CD4-positive, alpha-beta T cell treated with Interleukin-12 subunit alpha and Interleukin-12 subunit beta, for 1 hour (primary cell): ENCODE data around the gene SLC52A1.
A peak's percentile ranks its signal among the peaks of the same experiment; 100 is the strongest.
"Not testable (repeated sequence)": the region's sequence is repeated elsewhere in the genome, so short reads cannot be mapped to it uniquely, and the experiment has no call there.

ENCODE experiments used
- DNase-seq: peaks from one replicate; pipeline ENCODE4 v3.0.0-alpha.2; 2020

Gene SLC52A1

GRCh38 chr17:5035315-5035714, at the start of gene SLC52A1:
TSS of gene SLC52A1 (minus strand) at chr17:5035426. CDS start at chr17:5034606, 820 bp downstream.
- no peak for DNase-seq

DNA sequence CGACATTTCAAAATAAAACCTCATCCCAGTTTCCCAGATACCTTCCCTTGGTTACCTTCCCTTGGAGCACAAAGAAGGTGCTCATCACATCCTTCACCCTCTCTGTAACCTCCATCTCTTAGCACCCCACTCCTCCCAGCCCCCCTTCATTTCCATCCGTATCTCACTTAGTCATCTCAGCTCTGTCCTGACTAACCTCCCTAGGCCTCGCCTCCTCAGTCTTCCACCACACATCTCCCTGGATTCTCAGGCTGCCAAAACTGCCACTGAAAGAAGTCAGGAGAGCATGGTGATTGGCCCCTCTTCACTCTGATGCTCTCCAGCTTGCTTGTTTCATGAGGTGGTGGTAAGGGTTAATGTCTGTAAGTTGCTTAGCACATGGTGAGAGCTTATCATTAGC, 45.4 kb upstream of the SLC52A1 start:
- no peak for DNase-seq

GRCh38 chr17:5078106-5079028, 43.1 kb upstream of the SLC52A1 start, which contains the start of gene ZFP3:
TSS of gene ZFP3 (plus strand) at chr17:5078467. CDS start at chr17:5091505, 13,038 bp downstream.
- DNase-seq: peak; percentile 81

DNA sequence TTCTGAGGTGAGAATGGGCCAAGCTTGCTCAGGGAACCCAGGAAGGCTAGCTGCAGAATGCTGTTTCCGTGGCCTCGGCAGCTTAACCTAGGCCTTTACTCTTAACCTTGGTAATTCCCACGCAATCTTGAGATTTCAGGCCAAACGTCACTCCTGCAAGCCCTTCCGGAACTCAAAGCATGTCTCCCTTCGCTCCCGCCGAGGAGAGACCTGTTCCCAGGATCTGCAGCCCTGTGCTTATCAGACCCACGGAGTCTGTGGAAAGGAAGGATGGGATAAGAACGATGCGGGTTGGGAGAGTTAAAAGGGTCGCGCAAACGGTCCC, 42.5 kb upstream of the SLC52A1 start:
- DNase-seq: no peak

DNA sequence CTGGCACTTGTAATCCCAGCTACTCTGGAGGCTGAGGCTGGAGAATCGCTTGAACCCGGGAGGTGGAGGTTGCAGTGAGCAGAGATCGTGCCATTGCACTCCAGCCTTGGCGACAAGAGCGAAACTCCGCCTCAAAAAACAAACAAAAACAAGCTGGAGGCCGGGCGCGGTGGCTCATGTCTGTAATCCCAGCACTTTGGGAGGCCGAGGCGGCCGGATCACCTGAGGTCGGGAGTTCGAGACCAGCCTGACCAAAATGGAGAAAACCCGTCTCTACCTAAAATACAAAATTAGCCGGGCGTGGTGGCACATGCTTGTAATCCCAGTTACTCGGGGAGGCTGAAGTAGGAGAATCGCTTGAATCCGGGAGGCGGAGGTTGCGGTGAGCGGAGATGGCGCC, 42.0 kb upstream of the SLC52A1 start:
- not testable (repeated sequence) for DNase-seq

DNA sequence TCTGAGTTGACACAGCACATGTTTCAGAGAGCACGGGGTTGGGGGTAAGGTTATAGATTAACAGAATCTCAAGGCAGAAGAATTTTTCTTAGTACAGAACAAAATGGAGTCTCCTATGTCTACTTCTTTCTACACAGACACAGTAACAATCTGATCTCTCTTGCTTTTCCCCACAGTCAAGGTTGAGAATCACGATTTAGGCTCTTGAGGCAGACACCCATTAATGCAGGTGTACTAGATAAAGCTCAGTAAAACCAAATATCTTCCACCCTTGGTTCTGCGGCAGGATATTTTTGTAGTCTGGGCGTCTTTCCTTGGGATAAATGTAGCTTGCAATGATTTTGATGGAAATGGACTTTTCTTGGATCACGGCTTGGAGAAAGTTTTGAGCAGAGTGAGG, 40.2 kb upstream of the SLC52A1 start:
- DNase-seq: not testable (repeated sequence)

- no peak for DNase-seq
Measured at GRCh38 chr17:5069724-5070123, 34.5 kb upstream of the SLC52A1 start.

- DNase-seq: no peak
Measured at GRCh38 chr17:5068236-5068635, 33.0 kb upstream of the SLC52A1 start.

DNA sequence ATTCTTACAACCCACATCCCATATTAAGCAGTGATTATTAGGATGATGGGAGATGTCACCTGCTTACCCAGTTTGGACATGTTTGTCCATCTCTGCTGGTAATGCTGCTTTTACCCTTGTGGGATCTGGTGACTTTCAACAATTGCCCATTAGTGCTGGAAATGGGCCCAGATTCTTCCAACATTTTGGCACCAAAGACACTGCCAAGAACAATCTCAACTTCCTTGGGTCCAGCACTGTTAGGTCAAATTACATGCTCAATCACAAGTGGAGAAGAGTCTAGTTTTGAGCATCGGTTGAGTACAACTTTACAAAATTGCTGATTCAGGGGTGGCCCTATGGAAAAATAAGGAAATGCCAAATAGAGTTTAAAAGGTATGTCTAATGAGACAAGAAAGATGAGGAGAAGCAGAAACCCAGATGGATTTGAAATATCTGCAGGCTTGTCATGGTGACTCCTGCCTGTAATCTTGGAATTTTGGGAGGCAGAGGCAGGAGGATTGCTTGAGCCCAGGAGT, 30.1 kb upstream of the SLC52A1 start:
- no peak for DNase-seq

DNA sequence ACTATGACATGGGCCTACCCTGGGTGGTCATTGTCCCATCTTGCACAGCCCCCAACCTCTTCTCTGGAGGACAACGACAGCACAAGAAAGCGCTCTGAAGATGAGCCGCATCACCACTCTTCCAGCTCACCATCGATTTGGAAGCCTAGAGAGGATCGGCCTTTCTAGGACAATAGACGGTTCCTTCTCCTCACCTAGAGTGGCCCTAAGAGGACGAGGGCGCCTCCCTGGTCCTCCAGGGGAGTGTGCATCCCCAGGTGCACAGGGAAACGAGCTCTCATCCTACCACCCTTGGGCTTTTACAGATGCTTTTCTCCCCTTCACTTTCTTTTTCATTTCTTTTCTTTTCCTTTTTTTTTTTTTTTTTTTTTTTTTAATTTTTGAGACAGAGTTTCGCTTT, 20.3 kb upstream of the SLC52A1 start:
- no peak for DNase-seq

DNA sequence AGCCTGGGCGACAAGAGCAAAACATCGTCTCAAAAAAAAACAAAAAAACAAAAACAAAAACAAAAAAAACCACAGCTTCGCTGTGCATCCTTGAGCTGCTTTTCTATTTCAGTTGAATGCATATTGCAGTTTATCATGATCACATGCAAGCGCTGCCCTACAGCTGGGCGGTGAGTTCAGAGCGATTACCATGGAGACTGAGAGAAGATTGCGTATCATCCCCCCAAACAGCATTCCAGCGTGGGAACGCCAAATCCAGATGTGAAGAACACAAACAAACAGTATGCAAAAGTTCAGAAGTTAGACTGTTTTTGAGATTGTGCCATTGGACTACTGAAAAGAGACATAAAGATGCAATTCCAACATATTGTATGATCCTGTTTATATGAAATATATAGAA, 15.1 kb upstream of the SLC52A1 start:
- DNase-seq: no peak

GRCh38 chr17:5049314-5049841, 14.2 kb upstream of the SLC52A1 start:
- peak; percentile 85 for DNase-seq

GRCh38 chr17:5047446-5047845, 12.2 kb upstream of the SLC52A1 start:
- DNase-seq: no peak

DNA sequence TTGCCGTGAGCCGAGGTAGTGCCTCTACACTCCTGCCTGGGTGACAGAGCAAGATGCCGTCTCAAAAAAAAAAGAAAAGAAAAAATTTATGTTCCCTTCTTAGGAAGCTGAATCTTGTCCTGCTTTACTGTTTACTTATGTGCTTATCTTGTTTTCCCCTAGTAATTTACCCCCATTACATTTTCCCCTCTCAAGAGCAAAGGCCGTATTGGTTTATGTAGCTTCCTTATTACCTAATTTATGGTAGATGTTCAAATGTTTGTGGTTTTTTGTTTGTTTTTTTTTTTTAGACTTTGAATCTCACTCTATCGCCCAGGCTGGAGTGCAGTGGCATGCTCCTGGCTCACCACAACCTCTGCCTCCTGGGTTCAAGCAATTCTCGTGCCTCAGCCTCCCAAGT, 10.3 kb upstream of the SLC52A1 start:
- no peak for DNase-seq

DNA sequence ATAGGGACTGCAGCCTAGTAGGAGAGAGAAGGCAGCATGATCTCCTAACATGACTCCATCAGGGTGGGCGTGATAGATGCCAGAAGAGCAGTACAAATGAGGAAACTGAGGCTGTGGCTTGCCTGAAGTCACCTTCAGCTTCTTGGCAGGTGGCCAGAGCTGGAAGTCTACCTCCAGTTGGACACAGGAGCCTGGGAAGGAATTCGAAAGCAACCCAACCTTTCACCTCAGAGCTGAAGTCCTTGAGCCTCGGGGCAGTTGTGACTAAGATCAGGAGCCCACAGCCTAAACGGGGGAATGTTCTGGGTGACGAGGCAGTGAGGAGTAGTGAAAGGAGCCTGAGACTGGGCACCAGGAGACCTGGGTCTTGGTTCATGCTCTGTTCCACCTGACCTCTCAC, 9.4 kb upstream of the SLC52A1 start:
- no peak for DNase-seq

GRCh38 chr17:5043524-5043923, 8.3 kb upstream of the SLC52A1 start:
- DNase-seq: no peak

DNA sequence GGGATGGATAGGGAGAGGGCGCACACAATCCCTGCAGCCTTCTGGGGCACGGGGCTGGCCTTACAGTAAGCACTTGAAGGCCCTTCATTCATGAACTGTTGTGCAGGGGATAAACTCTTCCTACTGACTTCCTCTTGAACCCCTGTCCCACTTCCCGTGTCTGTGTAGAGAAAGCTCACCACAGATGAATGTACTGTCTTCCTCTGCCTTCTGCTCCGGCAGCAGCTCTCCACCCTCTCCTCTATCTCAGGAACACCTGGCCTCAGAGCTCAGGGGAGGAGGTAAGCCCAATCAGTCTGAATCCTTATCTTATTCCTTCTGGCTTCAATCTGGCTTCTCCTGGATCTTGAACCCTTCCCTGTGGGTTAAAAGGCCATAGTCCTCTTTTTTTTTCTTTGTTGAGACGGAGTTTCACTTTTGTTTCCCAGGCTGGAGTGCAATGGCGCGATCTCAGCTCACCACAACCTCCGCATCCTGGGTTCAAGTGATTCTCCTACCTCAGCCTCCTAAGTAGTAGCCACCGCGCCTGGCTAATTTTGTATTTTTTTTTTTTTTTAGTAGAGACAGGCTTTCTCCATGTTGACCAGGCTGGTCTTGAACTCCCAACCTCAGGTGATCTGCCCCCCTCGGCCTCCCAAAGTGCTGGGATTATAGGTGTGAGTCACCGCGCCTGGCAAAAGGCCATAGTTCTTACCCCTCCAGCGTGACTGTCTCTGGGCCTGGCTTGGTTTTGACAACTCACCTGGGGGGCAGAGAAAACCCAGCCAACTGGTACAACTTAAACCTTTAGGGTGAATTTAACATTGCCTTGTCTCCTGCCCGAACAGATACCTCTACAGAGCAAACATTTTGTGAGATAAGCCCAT, 7.2 kb upstream of the SLC52A1 start:
- peak; percentile 46 for DNase-seq

DNA sequence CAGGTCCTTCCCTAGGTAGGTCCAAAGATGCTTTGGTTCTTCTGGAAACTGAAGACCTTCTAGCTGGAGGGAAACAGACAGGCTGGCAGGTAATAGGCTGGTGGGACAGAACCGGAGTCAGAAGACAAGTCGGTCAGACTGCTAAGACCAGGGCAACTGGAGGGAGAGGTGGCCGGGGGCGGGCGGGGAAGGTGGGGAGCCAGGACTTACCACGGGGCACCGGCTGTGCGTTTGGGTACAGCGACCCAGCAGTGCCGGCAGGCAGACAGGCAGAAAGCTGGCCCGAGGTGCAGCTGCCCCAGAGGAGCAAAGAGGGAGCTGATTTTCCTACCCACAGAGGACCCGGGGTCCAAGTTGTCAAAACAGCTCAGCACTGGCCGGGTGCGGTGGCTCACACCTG, 575 bp downstream of the SLC52A1 start:
- no peak for DNase-seq

DNA sequence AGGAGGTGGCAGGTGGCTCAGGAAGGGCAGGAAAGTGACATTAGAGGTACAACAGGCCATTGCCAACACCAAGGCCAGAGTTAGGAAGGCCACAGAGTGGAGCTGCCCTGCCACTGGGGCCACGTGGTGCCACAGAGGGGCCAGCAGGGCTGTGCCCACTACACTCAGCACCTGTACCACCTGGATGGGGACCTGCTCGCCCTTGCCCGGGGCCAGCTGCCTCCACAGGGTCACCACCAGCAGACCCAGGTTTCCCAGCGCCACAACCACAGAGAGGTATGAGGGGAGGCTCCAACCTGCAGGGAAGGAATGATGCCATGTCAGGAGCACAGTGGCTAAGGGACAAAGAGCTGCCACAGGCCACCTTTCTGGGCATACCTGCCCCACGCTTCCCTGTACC, 1.2 kb downstream of the SLC52A1 start:
- DNase-seq: no peak

GRCh38 chr17:5033352-5034015, 1.7 kb downstream of the SLC52A1 start:
- DNase-seq: no peak

DNA sequence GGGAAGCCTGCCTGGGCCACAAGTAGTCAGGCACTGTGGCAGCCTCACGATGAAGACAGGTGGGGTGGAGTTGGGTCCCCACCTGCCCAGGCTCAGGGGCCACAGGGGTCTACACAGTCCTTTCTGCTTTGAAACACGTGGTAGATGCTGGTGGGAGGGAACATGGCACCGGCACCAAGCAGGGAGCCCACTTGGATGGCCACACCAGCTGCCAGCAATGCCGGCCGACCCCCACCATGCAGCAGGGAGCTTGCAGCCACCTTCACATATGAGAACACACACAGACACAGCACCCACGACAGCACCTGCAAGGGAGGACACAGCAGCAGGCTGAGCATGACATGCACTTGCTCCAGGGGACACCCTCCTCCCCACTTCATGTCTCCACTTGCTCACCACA, 2.4 kb downstream of the SLC52A1 start:
- no peak for DNase-seq

- DNase-seq: peak; percentile 87
Measured at GRCh38 chr17:5031365-5032082, 3.7 kb downstream of the SLC52A1 start.
